Activated CD4-positive, alpha-beta T cell treated with anti-CD3 and anti-CD28 coated beads, Interleukin-2, amount 10 ng/mL, durations not matched to agents 24 days and 14 days (primary cell): Measurements from ENCODE around the gene CNTNAP5. TPM values are rescaled to one million over a fixed set of nuclear protein-coding genes. Genes with fewer than 3 reads are reported as not detected.
"Not testable (repeated sequence)": the region's sequence is repeated elsewhere in the genome, so short reads cannot be mapped to it uniquely, and the experiment has no call there.

Experiments
- DNase-seq: peaks from one replicate; pipeline ENCODE4 v3.0.0; 2022
- H3K27ac Mint-ChIP-seq: one replicate; pipeline ENCODE4 v1.8.0; 2022; ENCODE audit warnings: mild to moderate bottlenecking, mixed read lengths
- H3K27me3 Mint-ChIP-seq: one replicate; pipeline ENCODE4 v1.8.0; 2022; ENCODE audit warnings: mixed read lengths
- H3K36me3 Mint-ChIP-seq: one replicate; pipeline ENCODE4 v1.8.0; 2022; ENCODE audit warnings: low read depth, mild to moderate bottlenecking, mixed read lengths
- H3K4me1 Mint-ChIP-seq: one replicate; pipeline ENCODE4 v1.8.0; 2021; ENCODE audit warnings: mixed read lengths
- H3K4me3 Mint-ChIP-seq: one replicate; pipeline ENCODE4 v1.8.0; 2022; ENCODE audit warnings: mild to moderate bottlenecking, moderate library complexity, mixed read lengths
- H3K9me3 Mint-ChIP-seq: one replicate; pipeline ENCODE4 v1.8.0; 2021; ENCODE audit warnings: mixed read lengths
- intact Hi-C: fragments of 100-400 bp; cut with micrococcal nuclease; formaldehyde crosslinking; loops from one replicate; pipeline ENCODE4 v1.15.1; 2023
- total RNA-seq: library from RNA; stranded (reverse); gene quantifications from 2 replicates; pipeline ENCODE4 v1.2.3, GENCODE V29; 2022

Gene CNTNAP5
- total RNA-seq, 1 donor from 2014 or later, result not detected

GRCh38 chr2:124353656-124354055 is 328.6 kb downstream of the CNTNAP5 start:
- intact Hi-C loops, result no loop called here
- Mint-ChIP-seq H3K4me3 (no peak overlapping the region), H3K4me1 (no peaks in the 10 kb centered on the region), H3K27ac (no peak overlapping the region), H3K36me3 (no peaks in the 10 kb centered on the region), H3K9me3 (no peaks in the 10 kb centered on the region), H3K27me3 (no peaks in the 10 kb centered on the region)
- no peak for DNase-seq

GRCh38 chr2:124354466-124354865 is 329.4 kb downstream of the CNTNAP5 start:
- Mint-ChIP-seq H3K4me1 (no peaks in the 10 kb centered on the region), H3K4me3 (no peak overlapping the region), H3K27ac (no peak overlapping the region), H3K27me3 (no peaks in the 10 kb centered on the region), H3K9me3 (no peaks in the 10 kb centered on the region), H3K36me3 (no peaks in the 10 kb centered on the region)
- intact Hi-C loops, result no loop called here
- no peak for DNase-seq

GRCh38 chr2:124361966-124362365 is 336.9 kb downstream of the CNTNAP5 start:
- H3K36me3 Mint-ChIP-seq, H3K4me1 Mint-ChIP-seq, H3K4me3 Mint-ChIP-seq, H3K27ac Mint-ChIP-seq, DNase-seq, intact Hi-C loops, H3K9me3 Mint-ChIP-seq, H3K27me3 Mint-ChIP-seq: not testable (repeated sequence)

GRCh38 chr2:124369181-124369580 is 344.1 kb downstream of the CNTNAP5 start:
- DNase-seq, result no peak
- Mint-ChIP-seq H3K36me3 (no peaks in the 10 kb centered on the region), H3K27me3 (no peaks in the 10 kb centered on the region), H3K4me3 (no peak overlapping the region), H3K9me3 (peaks cover 2% of the 10 kb centered on the region), H3K4me1 (no peaks in the 10 kb centered on the region), H3K27ac (no peak overlapping the region)
- intact Hi-C loops, result no loop called here

GRCh38 chr2:124380221-124380749 is 355.2 kb downstream of the CNTNAP5 start:
- Mint-ChIP-seq H3K36me3 (no peaks in the 10 kb centered on the region), H3K27me3 (no peaks in the 10 kb centered on the region), H3K9me3 (no peaks in the 10 kb centered on the region), H3K4me1 (no peaks in the 10 kb centered on the region), H3K27ac (no peak overlapping the region), H3K4me3 (no peak overlapping the region)
- no peak for DNase-seq
- intact Hi-C loops, result no loop called here

- Mint-ChIP-seq H3K9me3 (no peaks in the 10 kb centered on the region), H3K27ac (no peak overlapping the region), H3K4me1 (no peaks in the 10 kb centered on the region), H3K4me3 (no peak overlapping the region), H3K27me3 (no peaks in the 10 kb centered on the region), H3K36me3 (no peaks in the 10 kb centered on the region)
- no peak for DNase-seq
- intact Hi-C loops, result no loop called here
These were observed 357.1 kb downstream of the CNTNAP5 start for GRCh38 chr2:124382067-124382618.

- Mint-ChIP-seq H3K9me3 (no peaks in the 10 kb centered on the region), H3K27ac (no peak overlapping the region), H3K36me3 (no peaks in the 10 kb centered on the region), H3K4me3 (no peak overlapping the region), H3K27me3 (no peaks in the 10 kb centered on the region), H3K4me1 (no peaks in the 10 kb centered on the region)
- intact Hi-C loops, result no loop called here
- no peak for DNase-seq
These were observed 370.9 kb downstream of the CNTNAP5 start for GRCh38 chr2:124395961-124396360.

GRCh38 chr2:124402274-124402673 is 377.2 kb downstream of the CNTNAP5 start:
- no peaks in the 10 kb centered on the region for H3K4me1 Mint-ChIP-seq
- no peak for DNase-seq
- H3K4me3 Mint-ChIP-seq, result no peak overlapping the region
- H3K36me3 Mint-ChIP-seq, result no peaks in the 10 kb centered on the region
- intact Hi-C loops, result no loop called here
- H3K27ac Mint-ChIP-seq, result no peak overlapping the region
- no peaks in the 10 kb centered on the region for H3K27me3 Mint-ChIP-seq
- H3K9me3 Mint-ChIP-seq, result peaks cover 5% of the 10 kb centered on the region

- H3K36me3 Mint-ChIP-seq, H3K27ac Mint-ChIP-seq, H3K4me3 Mint-ChIP-seq, intact Hi-C loops, H3K27me3 Mint-ChIP-seq, H3K4me1 Mint-ChIP-seq, H3K9me3 Mint-ChIP-seq, DNase-seq: not testable (repeated sequence)
These were observed 382.9 kb downstream of the CNTNAP5 start for GRCh38 chr2:124407836-124408534.

GRCh38 chr2:124424074-124424473 is 399.0 kb downstream of the CNTNAP5 start:
- Mint-ChIP-seq H3K27me3 (no peaks in the 10 kb centered on the region), H3K4me1 (no peaks in the 10 kb centered on the region), H3K9me3 (no peaks in the 10 kb centered on the region), H3K4me3 (no peak overlapping the region), H3K27ac (no peak overlapping the region), H3K36me3 (no peaks in the 10 kb centered on the region)
- no peak for DNase-seq
- intact Hi-C loops, result no loop called here

- intact Hi-C loops, result no loop called here
- no peak overlapping the region for H3K4me3 Mint-ChIP-seq
- no peak for DNase-seq
- H3K27me3 Mint-ChIP-seq, result no peaks in the 10 kb centered on the region
- no peaks in the 10 kb centered on the region for H3K36me3 Mint-ChIP-seq
- no peak overlapping the region for H3K27ac Mint-ChIP-seq
- H3K4me1 Mint-ChIP-seq, result no peaks in the 10 kb centered on the region
- H3K9me3 Mint-ChIP-seq, result no peaks in the 10 kb centered on the region
These were observed 401.0 kb downstream of the CNTNAP5 start for GRCh38 chr2:124426122-124426521.

- Mint-ChIP-seq H3K36me3 (no peaks in the 10 kb centered on the region), H3K4me1 (no peaks in the 10 kb centered on the region), H3K4me3 (no peak overlapping the region), H3K27ac (no peak overlapping the region), H3K9me3 (no peaks in the 10 kb centered on the region), H3K27me3 (no peaks in the 10 kb centered on the region)
- intact Hi-C loops, result no loop called here
- DNase-seq, result no peak
These were observed 401.5 kb downstream of the CNTNAP5 start for GRCh38 chr2:124426625-124427024.

- Mint-ChIP-seq H3K4me1 (no peaks in the 10 kb centered on the region), H3K27ac (no peak overlapping the region), H3K36me3 (no peaks in the 10 kb centered on the region), H3K27me3 (no peaks in the 10 kb centered on the region), H3K4me3 (no peak overlapping the region), H3K9me3 (peaks cover 3% of the 10 kb centered on the region)
- intact Hi-C loops, result no loop called here
- DNase-seq, result no peak
These were observed 412.7 kb downstream of the CNTNAP5 start for GRCh38 chr2:124437811-124438210.

GRCh38 chr2:124450481-124450880 is 425.4 kb downstream of the CNTNAP5 start:
- Mint-ChIP-seq H3K27ac (no peak overlapping the region), H3K9me3 (peaks cover 4% of the 10 kb centered on the region), H3K4me1 (no peaks in the 10 kb centered on the region), H3K4me3 (no peak overlapping the region), H3K27me3 (no peaks in the 10 kb centered on the region), H3K36me3 (no peaks in the 10 kb centered on the region)
- intact Hi-C loops, result no loop called here
- no peak for DNase-seq

- H3K4me1 Mint-ChIP-seq, result no peaks in the 10 kb centered on the region
- DNase-seq, result no peak
- no peaks in the 10 kb centered on the region for H3K9me3 Mint-ChIP-seq
- H3K27ac Mint-ChIP-seq, result no peak overlapping the region
- no peak overlapping the region for H3K4me3 Mint-ChIP-seq
- intact Hi-C loops, result no loop called here
- H3K27me3 Mint-ChIP-seq, result no peaks in the 10 kb centered on the region
- H3K36me3 Mint-ChIP-seq, result no peaks in the 10 kb centered on the region
These were observed 451.2 kb downstream of the CNTNAP5 start for GRCh38 chr2:124476291-124476690.
